ENCODE data around the gene PTK6. TPM values are rescaled to one million over a fixed set of nuclear protein-coding genes. Genes with fewer than 3 reads are reported as not detected.

The PTK6 gene
- total RNA-seq, 4 donors from 2014 or later, result 8.3 to 109 (median 84.5) TPM

DNA sequence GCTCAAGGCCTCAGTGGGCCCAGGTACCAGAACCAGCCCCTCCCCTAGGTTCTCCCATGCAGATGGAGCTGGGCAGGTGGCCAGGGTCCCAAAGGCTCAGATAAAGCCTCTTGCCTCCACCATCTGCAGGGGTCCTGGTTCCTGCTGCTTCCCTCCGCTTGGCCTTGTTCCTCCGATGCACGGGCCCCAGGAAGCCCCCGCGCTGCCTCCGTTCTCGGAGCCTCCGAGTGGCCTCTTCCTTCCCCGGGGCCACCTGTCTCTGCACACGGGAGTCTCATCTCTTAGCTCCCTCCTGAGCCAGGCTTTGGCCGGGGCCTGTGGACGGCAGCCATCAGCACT, 1.9 kb upstream of the PTK6 start:
- DNase-seq, result no peak
- H3K27ac ChIP-seq, result peak overlapping the region in 1 of 4 donors; percentile 98
- no peaks in the 10 kb centered on the region for H3K9me3 ChIP-seq
- no peaks in the 10 kb centered on the region for H3K27me3 ChIP-seq
- TF ChIP-seq, protein P1, sequence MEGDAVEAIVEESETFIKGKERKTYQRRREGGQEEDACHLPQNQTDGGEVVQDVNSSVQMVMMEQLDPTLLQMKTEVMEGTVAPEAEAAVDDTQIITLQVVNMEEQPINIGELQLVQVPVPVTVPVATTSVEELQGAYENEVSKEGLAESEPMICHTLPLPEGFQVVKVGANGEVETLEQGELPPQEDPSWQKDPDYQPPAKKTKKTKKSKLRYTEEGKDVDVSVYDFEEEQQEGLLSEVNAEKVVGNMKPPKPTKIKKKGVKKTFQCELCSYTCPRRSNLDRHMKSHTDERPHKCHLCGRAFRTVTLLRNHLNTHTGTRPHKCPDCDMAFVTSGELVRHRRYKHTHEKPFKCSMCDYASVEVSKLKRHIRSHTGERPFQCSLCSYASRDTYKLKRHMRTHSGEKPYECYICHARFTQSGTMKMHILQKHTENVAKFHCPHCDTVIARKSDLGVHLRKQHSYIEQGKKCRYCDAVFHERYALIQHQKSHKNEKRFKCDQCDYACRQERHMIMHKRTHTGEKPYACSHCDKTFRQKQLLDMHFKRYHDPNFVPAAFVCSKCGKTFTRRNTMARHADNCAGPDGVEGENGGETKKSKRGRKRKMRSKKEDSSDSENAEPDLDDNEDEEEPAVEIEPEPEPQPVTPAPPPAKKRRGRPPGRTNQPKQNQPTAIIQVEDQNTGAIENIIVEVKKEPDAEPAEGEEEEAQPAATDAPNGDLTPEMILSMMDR (IDR thresholded peaks at IDR 0.05), result no peak
- TF ChIP-seq POLR2A (IDR thresholded peaks at IDR 0.05), result no peak
- no peaks in the 10 kb centered on the region for H3K36me3 ChIP-seq
- H3K4me1 ChIP-seq, result peaks cover 4 to 28% (median 17%) of the 10 kb centered on the region in 4 donors
- no peak overlapping the region for H3K4me3 ChIP-seq

DNA sequence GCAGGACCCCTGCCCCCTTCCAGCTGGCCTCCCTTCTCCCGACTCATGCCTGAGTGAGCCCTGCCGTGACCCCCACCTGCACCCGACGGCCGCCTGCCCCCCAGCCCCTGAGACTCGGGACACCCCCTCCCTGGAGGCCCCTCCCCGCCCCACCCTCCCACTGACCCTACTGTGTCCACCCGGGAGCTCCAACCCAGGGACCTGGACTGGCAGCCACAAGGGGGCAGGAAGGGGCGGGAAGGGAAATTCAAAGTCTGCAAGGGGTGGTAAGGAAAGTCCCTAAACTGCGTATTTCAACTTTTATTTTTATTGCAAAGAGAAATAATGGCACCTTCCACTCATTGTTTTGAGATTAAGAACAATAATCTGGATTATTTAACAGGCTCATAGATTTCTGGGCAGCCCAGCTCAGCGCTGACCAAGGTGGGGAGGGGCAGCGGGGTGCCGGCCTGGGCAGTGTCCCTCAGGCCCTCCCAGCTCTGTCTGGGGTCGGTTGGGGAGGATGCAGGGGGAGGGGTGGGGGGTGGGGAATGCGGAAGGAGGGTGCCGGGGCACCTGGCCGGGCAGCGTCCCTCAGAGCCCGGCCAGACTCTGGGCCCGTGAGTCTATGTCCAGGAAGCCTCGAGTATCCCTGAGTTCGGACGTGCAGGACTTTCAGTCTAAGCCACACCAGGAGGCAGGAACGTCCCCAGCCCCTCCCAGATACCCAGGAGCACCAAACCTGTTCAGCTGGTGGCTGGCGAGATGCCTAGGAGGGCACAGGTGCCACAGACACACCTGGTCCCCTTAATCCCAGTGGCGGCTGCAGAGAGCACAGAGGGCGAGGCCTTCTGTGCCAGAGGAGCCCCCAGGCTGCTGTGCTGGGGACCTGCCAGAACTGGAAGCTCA, 1.3 kb upstream of the PTK6 start:
- Histone ChIP-seq H3K9me3 (no peaks in the 10 kb centered on the region), H3K4me1 (peaks cover 4 to 28% (median 19%) of the 10 kb centered on the region in 4 donors), H3K27ac (peak overlapping the region; percentile 73 to 98 (median 94)), H3K27me3 (no peaks in the 10 kb centered on the region), H3K36me3 (no peaks in the 10 kb centered on the region), H3K4me3 (peak overlapping the region; percentile 39 to 66 (median 52))
- TF ChIP-seq POLR2A (IDR thresholded peaks at IDR 0.05), result no peak
- TF ChIP-seq, protein P1 (IDR thresholded peaks at IDR 0.05), result peak in 2 of 6 experiments; percentile 10 to 23
- peak in 2 of 3 donors; percentile 82 to 85 for DNase-seq

DNA sequence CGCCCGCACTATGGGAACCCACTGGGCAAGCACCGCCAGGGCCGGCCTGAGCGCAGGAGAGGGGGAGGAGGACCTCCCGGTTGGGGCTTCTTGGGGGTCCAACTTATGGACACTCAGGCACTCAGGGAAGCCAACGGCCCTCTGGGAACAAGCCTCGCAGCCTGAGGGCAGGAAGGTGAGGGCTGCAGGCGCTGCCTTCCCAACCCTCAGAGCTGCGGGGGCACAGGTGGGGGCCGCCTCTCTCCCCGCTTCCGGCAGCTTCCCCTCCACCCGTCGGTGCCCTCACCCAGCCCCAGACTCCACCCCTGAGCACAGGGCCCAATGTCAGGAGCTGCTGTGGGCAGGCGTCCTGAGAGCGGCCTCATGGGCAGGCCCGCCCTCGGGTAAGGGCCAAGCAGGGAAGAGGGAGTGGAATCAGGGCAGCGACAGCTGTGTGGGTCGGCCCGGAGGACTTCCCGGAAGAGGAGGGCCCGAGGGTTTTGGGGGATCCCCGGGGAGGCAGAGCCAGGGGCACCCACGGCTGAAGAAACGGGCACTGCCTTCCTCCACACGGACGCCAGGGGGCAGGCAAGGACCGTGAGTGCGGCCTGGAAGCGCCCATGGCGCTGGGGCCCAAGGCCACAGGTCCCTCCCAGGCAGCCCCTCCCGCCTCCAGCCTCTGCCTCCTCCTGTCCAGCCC, 488 bp upstream of the PTK6 start:
- peak overlapping the region; percentile 73 to 98 (median 94) for H3K27ac ChIP-seq
- TF ChIP-seq POLR2A (IDR thresholded peaks at IDR 0.05), result peak; percentile 94 to 95
- TF ChIP-seq, protein P1 (IDR thresholded peaks at IDR 0.05), result peak; percentile 97 to 99 (median 98)
- peaks cover 4 to 29% (median 19%) of the 10 kb centered on the region in 4 donors for H3K4me1 ChIP-seq
- no peaks in the 10 kb centered on the region for H3K9me3 ChIP-seq
- DNase-seq, result peak; percentile 87 to 96 (median 96)
- H3K36me3 ChIP-seq, result no peaks in the 10 kb centered on the region
- peak overlapping the region; percentile 39 to 66 (median 52) for H3K4me3 ChIP-seq
- no peaks in the 10 kb centered on the region for H3K27me3 ChIP-seq

DNA sequence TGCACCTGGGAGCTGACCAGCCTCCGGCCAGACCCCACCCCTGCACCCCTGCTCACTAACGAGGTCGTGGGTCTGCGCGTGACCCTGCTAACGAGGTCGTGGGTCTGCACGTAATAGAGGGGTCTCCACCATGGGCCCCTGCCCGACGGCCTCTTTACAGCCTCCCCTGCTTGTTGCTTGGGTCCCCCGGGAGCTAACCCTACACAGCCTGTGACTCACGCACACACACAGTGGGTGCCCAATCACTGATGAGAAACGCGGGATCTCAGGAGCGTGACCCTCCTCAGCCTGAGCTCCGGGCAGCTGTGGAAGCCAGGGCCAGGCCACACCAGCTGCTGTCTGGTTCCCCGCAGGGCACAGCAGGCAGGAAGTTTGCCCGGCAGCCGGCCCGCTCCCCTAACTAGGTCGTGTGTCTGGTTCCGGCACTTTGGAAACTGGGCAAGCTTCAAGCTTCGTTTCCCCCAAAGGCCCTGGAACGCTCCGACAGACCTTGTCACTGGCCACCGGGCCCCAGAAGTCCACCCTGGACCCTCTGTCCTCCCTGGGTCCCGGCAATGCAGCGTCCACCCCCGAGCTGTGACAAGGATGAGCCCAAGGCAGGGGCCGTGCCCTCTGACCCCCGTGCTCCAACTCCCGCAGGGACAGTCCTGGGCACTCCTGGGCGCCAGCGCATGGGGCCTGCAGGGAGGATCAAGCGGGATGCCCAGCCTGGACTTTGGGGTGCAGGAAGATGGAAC, 767 bp downstream of the PTK6 start:
- Histone ChIP-seq H3K27me3 (no peaks in the 10 kb centered on the region), H3K36me3 (no peaks in the 10 kb centered on the region), H3K27ac (peak overlapping the region in 3 of 4 donors; percentile 92 to 98 (median 96)), H3K9me3 (no peaks in the 10 kb centered on the region), H3K4me3 (peak overlapping the region in 3 of 4 donors; percentile 39 to 66 (median 57)), H3K4me1 (peaks cover 4 to 34% (median 16%) of the 10 kb centered on the region in 4 donors)
- peak in 1 of 3 donors; percentile 61 for DNase-seq
- TF ChIP-seq, protein P1 (IDR thresholded peaks at IDR 0.05), result no peak
- TF ChIP-seq POLR2A (IDR thresholded peaks at IDR 0.05), result peak in 1 of 2 donors; percentile 24

Measured in Peyer's patch (tissue), 4 donors.